ENCODE measurements around the gene KRT20.

- TF ChIP-seq CTCF (IDR thresholded peaks at IDR 0.05), result no peak
- TF ChIP-seq POLR2A (IDR thresholded peaks at IDR 0.05), result no peak
Observed at GRCh38 chr17:40886090-40886489, 1.0 kb upstream of the KRT20 start.
